ENCODE results near the gene MMS22L. TPM values are rescaled to one million over a fixed set of nuclear protein-coding genes. Genes with fewer than 3 reads are reported as not detected.

Gene MMS22L
- total RNA-seq, 3 donors from 2014 or later (not counting 1 experiment from before 2014, with no cell fraction given), result 9.1 to 14.3 (median 11.7) TPM

GRCh38 chr6:97138581-97138980, 144.4 kb downstream of the MMS22L start:
- no peaks in the 10 kb centered on the region for H3K36me3 Mint-ChIP-seq
- intact Hi-C loops (cut with micrococcal nuclease), result no loop called here
- Histone ChIP-seq H3K4me3 (ENCODE audit: low read length) (no peak overlapping the region), H3K27me3 (ENCODE audit: control insufficient read depth, insufficient read depth, low read length) (no peaks in the 10 kb centered on the region), H3K36me3 (ENCODE audit: control insufficient read depth, insufficient read depth, low read length) (no peaks in the 10 kb centered on the region), H3K4me1 (ENCODE audit: control insufficient read depth, insufficient read depth, low read length) (no peaks in the 10 kb centered on the region), H3K27ac (ENCODE audit: low read length) (no peak overlapping the region), H3K9me3 (ENCODE audit: control insufficient read depth, insufficient read depth, low read length) (no peaks in the 10 kb centered on the region)
- TF ChIP-seq, protein P1, sequence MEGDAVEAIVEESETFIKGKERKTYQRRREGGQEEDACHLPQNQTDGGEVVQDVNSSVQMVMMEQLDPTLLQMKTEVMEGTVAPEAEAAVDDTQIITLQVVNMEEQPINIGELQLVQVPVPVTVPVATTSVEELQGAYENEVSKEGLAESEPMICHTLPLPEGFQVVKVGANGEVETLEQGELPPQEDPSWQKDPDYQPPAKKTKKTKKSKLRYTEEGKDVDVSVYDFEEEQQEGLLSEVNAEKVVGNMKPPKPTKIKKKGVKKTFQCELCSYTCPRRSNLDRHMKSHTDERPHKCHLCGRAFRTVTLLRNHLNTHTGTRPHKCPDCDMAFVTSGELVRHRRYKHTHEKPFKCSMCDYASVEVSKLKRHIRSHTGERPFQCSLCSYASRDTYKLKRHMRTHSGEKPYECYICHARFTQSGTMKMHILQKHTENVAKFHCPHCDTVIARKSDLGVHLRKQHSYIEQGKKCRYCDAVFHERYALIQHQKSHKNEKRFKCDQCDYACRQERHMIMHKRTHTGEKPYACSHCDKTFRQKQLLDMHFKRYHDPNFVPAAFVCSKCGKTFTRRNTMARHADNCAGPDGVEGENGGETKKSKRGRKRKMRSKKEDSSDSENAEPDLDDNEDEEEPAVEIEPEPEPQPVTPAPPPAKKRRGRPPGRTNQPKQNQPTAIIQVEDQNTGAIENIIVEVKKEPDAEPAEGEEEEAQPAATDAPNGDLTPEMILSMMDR (IDR thresholded peaks at IDR 0.05), result no peak
- no peak overlapping the region for H3K4me3 Mint-ChIP-seq
- no peak for DNase-seq
- no peaks in the 10 kb centered on the region for H3K9me3 Mint-ChIP-seq
- no peak overlapping the region for H3K27ac Mint-ChIP-seq
- whole genome bisulfite sequencing (ENCODE audit: insufficient coverage), result 88% methylated on average over 1 of the region's 1 CpG
- H3K4me1 Mint-ChIP-seq, result peaks cover 0 to 4% of the 10 kb centered on the region in 2 donors
- ATAC-seq, result no peak
- no peaks in the 10 kb centered on the region for H3K27me3 Mint-ChIP-seq (ENCODE audit: low read depth in 2 of 2)

DNA sequence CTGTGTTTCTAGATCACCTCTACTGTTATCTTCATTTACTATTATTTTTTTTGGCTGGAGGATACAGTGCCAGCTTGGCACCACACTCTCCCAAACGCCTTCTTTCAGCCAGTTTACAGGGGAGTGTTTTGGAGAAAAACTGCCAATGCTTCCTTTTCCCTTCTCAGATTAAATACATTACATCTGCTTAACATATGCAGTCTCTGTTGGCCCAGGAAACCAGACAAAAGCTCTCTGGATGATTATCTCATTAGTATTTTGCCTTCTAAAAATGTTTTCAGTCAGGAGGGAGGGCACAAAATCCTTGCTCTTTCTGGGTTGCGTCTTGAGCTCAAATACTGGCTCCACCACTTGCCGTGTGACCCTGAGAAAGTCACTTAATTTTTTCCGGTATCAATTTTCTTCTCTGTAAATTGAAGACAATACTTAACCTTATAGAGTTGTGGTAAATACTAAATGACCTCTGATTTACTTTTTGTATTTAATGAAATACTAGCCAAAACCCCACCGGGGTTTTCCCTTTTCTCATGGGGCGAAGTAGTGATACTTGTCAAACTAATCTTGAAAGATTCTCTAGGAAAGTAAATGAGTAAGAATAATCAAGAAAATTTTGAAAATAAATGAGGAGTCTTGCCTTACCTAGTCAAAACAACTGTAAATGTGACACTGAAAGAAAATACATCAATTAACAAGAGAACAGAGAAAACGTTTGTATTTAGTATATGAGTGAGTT, 146.2 kb downstream of the MMS22L start:
- H3K4me3 Mint-ChIP-seq, result no peak overlapping the region
- H3K4me1 ChIP-seq (ENCODE audit: control insufficient read depth, insufficient read depth, low read length), result no peaks in the 10 kb centered on the region
- no peak overlapping the region for H3K27ac ChIP-seq (ENCODE audit: low read length)
- no peaks in the 10 kb centered on the region for H3K9me3 ChIP-seq (ENCODE audit: control insufficient read depth, insufficient read depth, low read length)
- WGBS (ENCODE audit: insufficient coverage), result 89% methylated on average over 3 of the region's 7 CpGs
- no peaks in the 10 kb centered on the region for H3K27me3 Mint-ChIP-seq (ENCODE audit: low read depth in 2 of 2)
- no peak overlapping the region for H3K27ac Mint-ChIP-seq
- ATAC-seq (no peak), DNase-seq (no peak)
- intact Hi-C loops (cut with micrococcal nuclease), result no loop called here
- no peaks in the 10 kb centered on the region for H3K36me3 ChIP-seq (ENCODE audit: control insufficient read depth, insufficient read depth, low read length)
- no peaks in the 10 kb centered on the region for H3K9me3 Mint-ChIP-seq
- peaks cover 0 to 2% of the 10 kb centered on the region in 2 donors for H3K4me1 Mint-ChIP-seq
- TF ChIP-seq, protein P1 (IDR thresholded peaks at IDR 0.05), result no peak
- H3K4me3 ChIP-seq (ENCODE audit: low read length), result no peak overlapping the region
- no peaks in the 10 kb centered on the region for H3K27me3 ChIP-seq (ENCODE audit: control insufficient read depth, insufficient read depth, low read length)
- H3K36me3 Mint-ChIP-seq, result no peaks in the 10 kb centered on the region

DNA sequence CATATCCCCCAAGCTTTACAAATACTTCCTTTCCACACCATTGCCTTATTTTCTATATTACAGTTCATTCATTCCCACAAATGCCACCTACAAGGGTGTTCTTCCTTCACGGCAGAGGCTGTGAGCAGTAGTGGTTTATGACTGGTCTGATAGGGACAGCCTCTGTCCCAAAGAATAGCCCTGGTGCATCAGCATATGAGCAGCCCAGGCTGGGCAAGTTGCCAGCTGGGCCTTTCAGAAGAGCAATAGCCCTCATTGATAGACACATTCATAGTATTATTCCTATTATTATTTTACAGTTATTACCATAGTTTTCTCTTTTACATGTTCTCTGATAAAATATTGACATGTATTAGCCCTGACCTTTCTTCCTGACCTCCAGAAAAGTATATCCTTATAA, 149.9 kb downstream of the MMS22L start:
- ATAC-seq (no peak), DNase-seq (no peak)
- no peaks in the 10 kb centered on the region for H3K36me3 ChIP-seq (ENCODE audit: control insufficient read depth, insufficient read depth, low read length)
- no peak overlapping the region for H3K4me3 ChIP-seq (ENCODE audit: low read length)
- H3K27me3 ChIP-seq (ENCODE audit: control insufficient read depth, insufficient read depth, low read length), result no peaks in the 10 kb centered on the region
- no peaks in the 10 kb centered on the region for H3K36me3 Mint-ChIP-seq
- TF ChIP-seq, protein P1 (IDR thresholded peaks at IDR 0.05), result no peak
- H3K4me1 Mint-ChIP-seq, result no peaks in the 10 kb centered on the region
- no peak overlapping the region for H3K27ac ChIP-seq (ENCODE audit: low read length)
- peaks cover 0 to 2% of the 10 kb centered on the region in 2 donors for H3K27me3 Mint-ChIP-seq (ENCODE audit: low read depth in 2 of 2)
- H3K4me3 Mint-ChIP-seq, result no peak overlapping the region
- H3K4me1 ChIP-seq (ENCODE audit: control insufficient read depth, insufficient read depth, low read length), result no peaks in the 10 kb centered on the region
- H3K9me3 Mint-ChIP-seq, result no peaks in the 10 kb centered on the region
- WGBS (ENCODE audit: insufficient coverage), result no CpG with 5 or more reads among the region's 1 CpG
- H3K9me3 ChIP-seq (ENCODE audit: control insufficient read depth, insufficient read depth, low read length), result no peaks in the 10 kb centered on the region
- intact Hi-C loops (cut with micrococcal nuclease), result no loop called here
- H3K27ac Mint-ChIP-seq, result no peak overlapping the region

DNA sequence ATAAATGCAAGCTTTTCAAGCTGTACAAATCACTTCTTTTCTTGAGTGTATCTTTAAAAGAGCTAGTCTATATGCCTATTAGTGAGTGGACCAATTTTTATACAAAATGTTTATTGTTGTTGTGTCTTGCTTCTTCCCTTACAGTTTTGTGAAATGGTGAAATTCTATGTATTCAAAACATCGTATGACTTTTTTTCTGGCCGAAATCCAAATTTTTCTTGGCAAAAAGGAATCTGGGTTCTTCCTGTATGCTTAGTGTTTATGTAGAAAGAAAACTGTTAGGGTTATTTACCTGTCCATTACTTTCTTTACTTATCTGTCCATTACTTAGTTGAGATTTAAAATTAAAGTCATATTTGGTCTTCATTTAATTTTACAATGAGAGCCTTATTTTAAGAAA, 153.9 kb downstream of the MMS22L start:
- Histone ChIP-seq H3K9me3 (ENCODE audit: control insufficient read depth, insufficient read depth, low read length) (no peaks in the 10 kb centered on the region), H3K36me3 (ENCODE audit: control insufficient read depth, insufficient read depth, low read length) (no peaks in the 10 kb centered on the region), H3K27me3 (ENCODE audit: control insufficient read depth, insufficient read depth, low read length) (no peaks in the 10 kb centered on the region), H3K4me1 (ENCODE audit: control insufficient read depth, insufficient read depth, low read length) (no peaks in the 10 kb centered on the region), H3K27ac (ENCODE audit: low read length) (no peak overlapping the region), H3K4me3 (ENCODE audit: low read length) (no peak overlapping the region)
- DNase-seq (no peak), ATAC-seq (no peak)
- Mint-ChIP-seq H3K4me3 (no peak overlapping the region), H3K27ac (no peak overlapping the region), H3K4me1 (no peaks in the 10 kb centered on the region), H3K9me3 (no peaks in the 10 kb centered on the region), H3K36me3 (no peaks in the 10 kb centered on the region), H3K27me3 (ENCODE audit: low read depth in 2 of 2) (peaks cover 2 to 5% of the 10 kb centered on the region in 2 donors)
- TF ChIP-seq, protein P1 (IDR thresholded peaks at IDR 0.05), result no peak
- intact Hi-C loops (cut with micrococcal nuclease), result no loop called here
- 86% methylated on average over 1 of the region's 2 CpGs for WGBS (ENCODE audit: insufficient coverage)

Measured in natural killer cell (primary cell).